ENCODE data around the gene ATP9A.
"Not testable (repeated sequence)": the region's sequence is repeated elsewhere in the genome, so short reads cannot be mapped to it uniquely, and the experiment has no call there.

The ATP9A gene

DNA sequence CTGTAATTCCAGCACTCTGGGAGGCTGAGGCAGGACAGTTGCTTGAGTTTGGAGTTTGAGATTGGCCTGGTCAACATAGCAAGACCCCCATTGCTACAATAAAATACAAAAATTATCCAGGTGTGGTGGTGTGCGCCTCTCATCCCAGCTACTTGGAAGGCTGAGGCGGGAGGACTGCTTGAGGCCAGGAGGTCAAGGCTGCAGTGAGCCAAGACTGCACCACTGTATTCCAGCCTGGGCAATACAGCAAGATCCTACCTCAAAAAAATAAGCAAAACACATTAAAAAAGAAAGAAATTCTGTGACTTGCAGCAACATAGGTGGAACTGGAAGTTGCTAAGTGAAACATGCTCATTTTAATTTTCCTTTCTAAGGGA is 119.6 kb downstream of the ATP9A start:
- no peak for DNase-seq

DNA sequence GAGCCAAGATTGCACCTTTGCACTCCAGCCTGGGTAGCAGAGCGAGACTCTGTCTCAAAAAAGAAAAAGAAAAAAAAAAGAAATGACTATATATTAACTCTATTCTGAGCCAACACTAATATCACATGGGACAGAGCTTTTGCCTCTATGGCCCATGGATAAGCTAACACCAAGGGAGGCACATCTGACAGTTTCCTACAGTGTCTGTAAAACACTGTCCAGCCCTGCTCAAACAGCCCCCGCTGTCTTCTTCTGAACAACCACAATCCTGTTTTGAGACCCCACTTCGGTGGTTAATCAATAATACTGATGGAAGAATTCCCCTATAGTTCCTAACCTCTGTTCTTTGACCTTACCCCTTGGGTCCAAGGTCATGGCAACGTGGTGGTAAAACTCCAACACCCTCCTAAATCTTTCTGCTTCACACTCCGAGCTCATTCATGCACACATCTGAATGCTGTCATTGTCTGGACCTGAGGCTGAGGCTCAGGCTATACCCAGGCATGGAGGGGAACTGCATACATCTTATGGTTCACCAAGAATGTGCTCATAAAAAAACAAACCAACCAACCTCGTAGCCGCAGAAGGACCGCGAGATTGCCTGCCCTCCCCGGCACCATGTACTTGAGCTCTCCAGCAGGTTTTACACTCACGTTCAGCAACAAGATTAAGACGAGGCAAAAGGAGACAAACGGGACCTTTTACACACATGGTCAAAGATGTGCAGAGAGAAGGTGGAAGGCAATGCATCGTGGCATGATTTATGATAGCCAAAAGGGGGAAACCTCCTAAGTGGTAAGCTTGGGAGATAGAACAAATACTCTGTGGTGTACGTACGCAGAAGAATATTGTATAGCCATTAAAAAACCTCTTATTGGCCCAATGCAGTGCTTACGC is 120.3 kb downstream of the ATP9A start:
- DNase-seq, result no peak

DNA sequence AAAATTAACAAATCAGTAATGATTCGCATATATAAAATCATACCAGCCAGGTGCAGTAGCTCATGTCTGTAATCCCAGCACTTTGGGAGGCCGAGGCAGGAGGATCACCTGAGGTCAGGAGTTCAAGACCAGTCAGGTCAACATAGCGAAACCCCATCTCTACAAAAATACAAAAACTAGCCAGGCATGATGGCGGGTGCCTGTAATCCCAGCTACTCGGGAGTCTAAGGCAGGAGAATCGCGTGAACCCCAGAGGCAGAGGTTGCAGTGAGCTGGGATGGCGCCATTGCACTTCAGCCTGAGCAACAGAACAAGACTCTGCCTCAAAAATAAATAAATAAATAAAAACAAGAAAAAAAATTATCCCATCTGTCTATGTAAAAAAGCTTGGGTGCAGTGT is 124.4 kb downstream of the ATP9A start:
- not testable (repeated sequence) for DNase-seq

DNA sequence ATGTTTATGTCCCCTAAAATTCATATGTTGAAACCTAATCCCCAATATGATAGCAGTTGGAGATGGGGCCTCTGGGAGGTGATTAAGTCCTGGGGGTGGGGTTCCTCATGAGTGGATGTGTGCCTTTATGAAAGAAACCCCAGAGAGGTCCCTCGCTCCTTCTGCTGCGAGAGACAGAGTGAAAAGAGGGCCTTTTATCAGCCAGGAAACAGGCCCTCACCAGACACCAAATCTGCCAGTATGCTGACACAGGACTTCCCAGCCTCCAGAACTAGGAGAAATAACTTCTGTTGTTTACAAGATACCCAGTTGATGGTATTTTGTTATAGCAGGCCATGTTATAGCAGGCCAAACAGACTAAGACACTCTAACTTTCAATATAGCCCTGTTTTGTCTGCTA is 124.8 kb downstream of the ATP9A start:
- no peak for DNase-seq

DNA sequence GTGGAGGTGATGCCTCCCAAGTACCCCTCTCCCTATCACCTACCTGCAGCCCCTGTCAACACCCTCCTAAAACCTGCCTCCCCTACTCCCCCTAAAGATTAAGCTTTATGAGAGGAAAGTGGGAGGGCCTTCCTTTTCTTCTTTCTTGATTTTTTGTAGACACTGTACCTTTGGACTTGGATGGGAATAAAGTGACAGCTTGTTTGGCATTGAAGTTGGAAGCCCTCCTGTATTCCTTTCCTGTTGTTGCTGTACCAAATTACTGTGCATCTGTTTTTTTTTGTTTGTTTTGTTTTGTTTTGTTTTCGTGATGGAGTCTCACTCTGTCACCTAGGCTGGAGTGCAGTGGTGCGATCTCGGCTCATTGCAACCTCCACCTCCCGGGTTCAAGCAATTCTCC is 126.3 kb downstream of the ATP9A start:
- DNase-seq, result no peak

DNA sequence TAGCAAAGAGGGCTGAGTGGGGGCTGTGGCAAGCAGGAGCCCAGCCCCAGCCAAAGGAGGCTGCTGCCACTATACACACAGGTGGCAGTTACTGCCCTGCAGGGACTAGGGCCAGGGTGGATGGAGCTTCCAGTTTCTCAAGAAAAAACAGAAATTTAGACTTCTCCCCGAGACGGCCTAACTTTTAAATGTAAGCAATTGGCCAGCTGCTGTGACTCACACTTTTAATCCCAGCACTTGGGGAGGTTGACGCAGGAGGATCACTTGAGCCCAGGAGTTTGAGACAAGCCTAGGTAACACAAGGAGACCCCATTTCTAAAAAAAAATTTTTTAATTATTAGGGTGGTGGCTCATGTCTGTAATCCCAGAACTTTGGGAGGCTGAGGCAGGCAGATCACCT is 127.4 kb downstream of the ATP9A start:
- DNase-seq, result no peak

DNA sequence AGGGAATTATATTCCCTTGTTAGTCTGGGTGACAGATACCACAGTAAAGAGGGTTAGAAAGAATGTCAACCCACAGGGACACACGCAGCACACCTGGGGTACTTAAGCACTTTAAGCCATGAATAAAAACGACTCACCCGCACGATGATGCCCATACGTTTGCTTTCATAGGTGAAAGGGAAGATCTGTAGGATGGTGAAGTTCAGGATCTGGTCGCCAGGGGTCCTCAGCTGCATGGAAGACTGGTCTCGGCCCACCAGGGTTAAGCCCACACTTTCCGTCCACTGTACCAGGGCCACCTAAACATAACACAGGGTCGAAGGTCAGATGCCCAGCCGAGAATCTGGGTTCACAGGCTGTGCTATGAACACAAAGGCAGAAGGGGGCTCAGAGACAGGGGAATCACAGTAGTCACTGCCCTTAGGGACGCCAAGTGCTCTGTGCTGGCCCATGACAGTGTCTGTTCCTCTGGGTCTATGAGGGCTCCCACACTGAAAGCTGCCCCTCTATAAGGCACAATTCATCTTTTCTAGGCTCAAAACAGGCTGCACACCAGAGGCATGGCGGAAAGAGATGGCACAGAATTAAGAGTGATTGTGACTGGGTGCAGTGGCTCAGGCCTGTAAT is 128.9 kb downstream of the ATP9A start:
- DNase-seq, result peak; percentile 64

DNA sequence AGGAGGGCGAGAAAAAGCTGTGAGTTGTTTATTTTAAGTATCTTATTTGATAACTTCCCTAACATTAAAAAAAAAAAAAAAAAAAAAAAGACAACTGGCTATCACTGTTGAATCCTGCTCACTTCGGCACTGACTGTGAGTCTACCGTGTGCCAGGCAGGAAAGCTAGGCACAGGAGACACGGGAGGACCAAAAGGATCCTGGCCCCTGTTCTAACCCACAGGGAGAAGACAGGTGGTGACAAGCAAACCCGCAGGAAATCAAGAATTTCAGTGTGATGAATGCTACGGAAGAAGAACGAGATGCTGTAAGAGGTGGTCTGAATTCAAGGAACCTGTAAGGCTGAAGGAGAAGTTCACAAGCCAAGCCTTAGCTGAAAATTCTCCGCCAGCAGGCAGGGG is 130.9 kb downstream of the ATP9A start:
- no peak for DNase-seq

DNA sequence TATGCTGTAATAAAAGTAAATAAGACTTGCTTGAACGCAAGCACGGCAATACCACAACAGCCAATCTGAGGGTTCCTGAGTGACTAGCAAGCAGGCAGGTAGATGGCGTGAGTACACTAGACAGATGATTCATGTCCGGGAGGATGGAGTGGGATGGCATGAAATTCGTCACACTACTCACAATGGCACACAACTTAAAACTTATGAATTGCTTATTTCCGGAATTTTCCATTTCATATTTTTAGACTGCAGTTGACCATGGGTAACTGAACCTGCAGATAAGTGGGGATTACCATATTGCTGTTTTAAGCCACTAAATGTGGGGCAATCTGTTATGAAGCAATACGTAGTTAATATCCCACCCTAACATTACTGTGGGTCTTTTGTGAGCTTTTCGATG is 132.1 kb downstream of the ATP9A start:
- DNase-seq, result no peak

DNA sequence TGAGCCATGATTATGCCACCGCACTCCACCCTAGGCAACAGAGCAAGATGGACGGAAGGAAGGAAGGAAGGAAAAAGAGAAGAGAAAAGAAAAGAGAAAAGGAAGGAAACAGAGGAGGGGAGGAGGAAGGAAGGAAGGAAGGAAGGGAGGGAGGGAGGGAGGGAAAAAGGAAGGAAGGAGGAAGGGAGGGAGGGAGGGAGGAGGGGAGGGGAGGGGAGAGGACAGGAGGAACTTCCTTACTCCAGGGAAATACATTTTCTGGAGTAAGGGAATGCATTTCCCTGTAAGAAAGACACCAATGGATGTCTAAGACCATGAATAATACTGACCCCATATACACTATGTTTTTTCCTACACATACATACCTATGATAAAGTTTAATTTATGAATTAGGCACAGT is 132.5 kb downstream of the ATP9A start:
- DNase-seq, result no peak

DNA sequence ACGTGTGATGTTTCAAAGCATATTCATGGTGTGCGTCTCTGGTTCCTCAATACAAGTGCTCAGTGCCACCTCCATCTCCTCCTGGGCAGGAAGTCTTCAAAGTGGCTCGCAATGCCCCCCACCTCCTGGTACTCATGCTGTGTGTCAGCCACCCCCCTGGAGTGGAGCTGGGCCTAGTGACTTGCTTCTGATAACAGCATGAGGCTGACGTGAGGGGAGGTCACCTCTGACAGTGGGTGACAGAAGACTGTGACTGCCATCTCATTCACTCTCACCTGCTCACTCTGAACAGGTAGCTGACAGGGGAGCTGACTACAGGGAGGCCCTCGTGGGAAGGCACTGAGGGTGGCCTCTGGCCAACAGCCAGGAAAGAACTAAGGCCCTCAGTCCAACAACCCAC is 133.3 kb downstream of the ATP9A start:
- DNase-seq, result no peak

DNA sequence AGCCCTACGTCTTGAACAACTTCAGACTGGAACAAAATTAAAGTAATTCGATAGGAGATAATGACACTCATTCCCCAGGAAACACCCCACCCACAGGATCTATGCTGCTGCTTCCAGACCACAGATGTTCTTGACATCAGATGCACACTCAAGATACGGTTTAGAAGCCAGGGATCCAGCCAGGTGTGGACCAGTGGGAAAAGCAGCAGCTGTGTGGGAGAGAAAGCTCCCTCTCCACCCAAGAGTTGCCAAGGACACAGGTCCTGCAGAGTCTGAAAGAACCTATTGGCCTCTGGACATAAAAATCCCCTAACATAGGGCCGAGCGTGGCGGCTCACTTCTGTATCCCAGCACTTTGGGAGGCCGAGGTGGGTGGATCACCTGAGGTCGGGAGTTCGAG is 133.9 kb downstream of the ATP9A start:
- DNase-seq, result no peak

DNA sequence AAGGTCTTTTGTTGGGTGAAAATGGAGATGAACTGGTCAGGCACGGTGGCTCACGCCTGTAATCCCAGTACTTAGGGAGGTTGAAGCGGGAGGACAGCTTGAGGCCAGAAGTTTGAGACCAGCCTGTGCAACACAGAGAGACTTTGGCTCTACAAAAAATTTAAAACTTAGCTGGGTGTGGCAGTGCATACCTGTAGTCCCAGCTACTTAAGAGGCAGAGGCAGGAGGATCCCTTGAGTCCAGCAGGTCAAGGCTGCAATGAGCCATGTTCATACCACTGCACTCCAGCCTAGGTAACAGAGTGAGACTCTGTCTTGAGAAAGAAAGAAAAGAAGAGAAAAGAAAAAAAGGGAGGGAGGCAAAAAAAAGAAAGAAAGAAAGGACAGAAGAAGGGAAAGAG is 134.8 kb downstream of the ATP9A start:
- no peak for DNase-seq

DNA sequence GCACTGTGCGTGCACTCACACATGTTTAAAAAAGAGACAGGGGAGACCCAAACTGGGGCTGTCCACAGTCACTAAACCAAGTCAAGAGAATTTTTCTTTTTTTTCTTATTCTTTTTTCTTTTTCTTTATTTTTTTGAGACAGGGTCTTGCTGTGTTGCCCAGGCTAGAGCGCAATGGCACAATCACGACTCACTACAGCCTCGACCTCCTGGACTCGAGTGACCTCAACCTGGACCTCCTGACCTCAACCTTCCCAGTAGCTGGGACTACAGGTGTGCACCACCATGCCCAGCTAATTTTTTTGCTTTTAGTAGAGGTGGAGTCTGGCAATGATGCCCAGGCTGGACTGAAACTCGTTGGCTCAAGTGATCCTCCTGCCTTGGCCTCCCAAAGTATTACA is 136.2 kb downstream of the ATP9A start:
- no peak for DNase-seq

DNA sequence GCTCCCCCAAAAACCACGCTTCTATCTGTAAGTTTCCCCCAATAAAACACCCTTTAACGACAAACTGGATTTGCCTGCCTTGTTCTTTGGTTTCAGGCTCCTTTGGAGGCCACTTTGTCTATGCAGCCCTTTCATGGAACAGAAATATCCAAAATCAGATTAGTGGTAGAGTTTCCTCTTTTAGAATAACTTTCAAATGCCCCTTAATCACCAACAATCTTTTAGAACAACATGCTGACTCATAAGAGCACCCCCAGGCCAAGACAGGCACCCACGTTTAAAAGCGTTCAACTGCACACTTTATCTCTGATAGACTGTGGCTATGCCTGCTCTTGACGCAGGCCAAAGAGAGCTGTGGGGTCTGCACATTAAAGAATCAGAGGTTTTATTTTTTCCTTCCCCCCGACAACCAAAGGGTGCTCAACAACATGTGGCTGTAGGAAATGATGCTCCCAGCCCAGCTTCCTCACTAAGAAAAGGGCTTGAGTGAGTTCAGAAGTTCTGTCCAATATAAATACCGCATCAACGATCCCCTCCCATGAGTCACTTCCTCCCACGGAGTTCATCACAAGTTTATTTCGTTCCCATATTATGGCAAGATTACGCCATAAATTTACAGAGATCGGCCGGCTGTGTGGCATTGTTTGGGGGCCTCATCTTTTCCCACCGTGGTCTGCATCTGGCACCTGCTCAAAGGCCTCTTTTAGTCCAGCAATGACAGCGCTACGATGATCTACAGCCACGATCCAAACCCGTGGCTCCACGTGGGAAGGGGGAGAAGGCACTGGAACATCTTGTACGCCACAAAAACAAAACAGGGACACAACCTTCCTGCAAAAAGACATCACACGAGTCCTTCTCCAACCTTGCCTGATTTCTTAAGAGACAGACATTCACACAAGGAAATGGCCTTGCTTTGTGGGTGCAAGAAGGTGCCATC is 136.9 kb downstream of the ATP9A start:
- no peak for DNase-seq

DNA sequence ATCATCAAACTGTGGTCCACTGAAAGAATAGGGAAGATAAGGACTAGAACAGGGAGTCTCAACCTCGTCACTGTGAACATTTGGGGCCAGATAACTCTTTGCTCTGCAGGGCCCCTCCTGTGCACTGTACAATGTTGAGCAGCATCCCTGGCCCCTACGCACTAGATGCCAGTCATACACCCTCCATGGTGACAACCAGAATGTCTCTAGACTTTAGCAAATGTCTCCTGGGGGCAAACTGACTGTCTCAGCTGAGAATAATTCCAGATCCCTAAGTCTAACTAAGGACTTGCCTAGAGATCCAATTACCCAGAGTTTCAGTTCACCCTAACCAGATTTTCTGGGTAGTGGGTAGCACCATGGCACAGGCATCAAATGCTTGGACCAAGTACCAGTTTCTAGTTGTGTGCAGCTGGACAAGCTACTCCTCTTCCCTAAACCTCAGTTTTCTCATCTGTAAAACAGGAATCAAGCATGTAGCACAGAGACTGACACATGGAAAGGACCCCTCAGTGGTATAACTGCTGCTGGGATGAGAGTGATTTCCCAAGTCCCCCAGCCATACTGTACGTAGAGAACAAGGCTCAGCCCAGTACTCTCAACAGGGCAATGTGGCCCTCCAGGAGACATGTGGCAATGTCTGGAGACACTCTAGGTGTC is 138.7 kb downstream of the ATP9A start:
- DNase-seq, result no peak

DNA sequence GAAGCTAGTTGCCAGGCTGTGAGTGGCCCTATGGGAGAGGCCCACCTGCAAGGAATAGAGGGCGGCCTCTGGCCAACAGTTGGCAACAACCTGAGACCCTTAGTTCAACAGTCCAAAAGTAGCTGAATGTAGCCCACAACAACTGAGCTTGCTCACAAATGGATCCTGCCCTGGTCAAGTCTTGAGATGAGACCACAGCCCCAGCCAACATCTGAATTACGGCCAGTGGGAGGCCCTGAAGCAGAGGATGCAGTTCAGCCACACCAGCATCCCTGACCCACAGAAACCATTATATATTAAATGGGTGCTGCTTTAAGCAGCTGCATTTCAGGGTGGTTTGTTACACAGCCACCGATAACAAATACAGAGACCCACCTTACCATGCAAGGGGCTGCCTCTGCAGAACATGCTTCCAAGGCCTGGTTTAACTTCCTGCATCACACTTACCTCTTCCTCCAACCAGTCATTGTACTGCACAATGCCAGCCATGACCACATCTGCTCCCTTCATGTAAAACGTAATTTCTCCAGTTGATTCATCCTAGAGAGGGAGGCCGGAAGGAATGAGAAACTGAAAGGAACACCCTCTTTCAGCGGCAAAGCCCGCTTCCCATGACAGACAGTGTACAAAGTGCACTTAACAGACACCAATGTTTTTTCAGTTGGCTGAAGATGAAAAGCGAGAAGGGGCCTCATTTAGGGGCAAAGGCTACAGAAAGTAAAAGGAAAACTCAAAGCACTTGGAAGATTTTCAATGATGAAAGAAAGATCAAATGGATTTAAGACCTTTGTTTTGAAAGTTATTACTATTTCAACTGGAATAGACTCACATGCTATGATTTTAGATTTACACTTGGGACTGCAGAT is 139.4 kb downstream of the ATP9A start:
- DNase-seq, result no peak

DNA sequence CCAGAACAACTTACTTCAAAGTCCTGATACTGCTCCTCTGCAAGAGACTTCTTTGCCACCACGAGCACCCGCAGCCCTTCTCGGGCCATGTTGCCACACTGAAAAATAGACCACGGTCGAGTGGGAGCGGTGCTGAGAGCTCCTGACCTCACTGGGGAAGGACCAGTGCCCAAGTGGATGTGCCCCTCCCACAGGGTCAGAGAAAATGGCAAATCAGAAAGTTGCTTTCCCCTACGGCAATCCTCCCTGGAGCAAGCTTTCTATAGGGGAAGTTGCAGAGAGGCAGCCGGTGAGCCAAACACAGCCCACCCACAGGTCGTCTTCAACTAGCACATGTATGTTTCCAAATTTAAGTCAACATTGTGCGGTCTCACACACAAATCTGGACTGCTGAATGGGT is 140.6 kb downstream of the ATP9A start:
- no peak for DNase-seq

DNA sequence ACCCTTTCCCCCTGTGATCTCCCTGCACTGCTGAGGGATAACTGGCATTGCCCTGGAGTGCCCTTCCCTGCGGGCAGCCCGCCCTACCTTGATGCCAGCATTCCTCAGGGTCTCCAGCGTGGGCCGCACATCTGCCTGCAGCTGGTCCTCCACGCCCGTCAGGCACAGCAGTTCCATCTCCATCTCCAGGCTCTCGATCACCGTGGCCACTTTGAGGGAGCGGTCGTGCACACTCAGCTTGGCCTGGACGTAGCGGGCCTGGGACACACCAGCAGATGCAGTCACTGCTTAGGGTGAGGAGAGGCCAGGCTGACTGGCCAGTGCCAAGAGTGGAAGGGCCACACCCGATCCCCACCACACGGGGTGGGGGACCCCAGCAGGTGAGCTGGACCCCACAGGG is 143.1 kb downstream of the ATP9A start:
- DNase-seq, result no peak

DNA sequence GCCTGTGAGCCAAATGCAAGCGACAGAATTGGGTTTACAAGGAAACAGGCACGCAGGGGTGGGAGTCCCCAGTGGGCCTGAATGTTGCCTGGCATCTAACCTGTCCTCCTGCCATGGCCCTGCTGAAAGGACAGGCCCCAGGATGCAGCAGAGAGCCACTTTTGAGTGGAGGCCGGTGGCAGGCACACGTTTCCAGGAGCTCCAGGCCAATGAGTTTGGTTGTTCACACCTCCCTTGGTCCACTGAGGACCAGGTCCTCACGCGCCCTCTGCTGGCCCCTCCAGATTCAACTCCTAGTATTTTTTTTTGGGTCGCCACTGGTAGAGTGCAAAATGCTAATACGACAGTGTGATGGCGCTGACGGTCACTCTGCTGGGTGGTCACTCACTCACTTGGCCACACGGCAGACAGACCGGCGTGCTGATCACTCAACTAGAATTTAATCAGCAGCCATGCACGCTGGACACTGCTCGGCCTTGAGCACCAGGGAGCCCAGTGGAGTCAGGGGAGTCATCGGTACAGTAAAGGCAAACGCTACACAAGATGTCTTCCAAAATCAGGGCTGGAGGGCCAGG is 143.9 kb downstream of the ATP9A start:
- peak; percentile 74 for DNase-seq

DNA sequence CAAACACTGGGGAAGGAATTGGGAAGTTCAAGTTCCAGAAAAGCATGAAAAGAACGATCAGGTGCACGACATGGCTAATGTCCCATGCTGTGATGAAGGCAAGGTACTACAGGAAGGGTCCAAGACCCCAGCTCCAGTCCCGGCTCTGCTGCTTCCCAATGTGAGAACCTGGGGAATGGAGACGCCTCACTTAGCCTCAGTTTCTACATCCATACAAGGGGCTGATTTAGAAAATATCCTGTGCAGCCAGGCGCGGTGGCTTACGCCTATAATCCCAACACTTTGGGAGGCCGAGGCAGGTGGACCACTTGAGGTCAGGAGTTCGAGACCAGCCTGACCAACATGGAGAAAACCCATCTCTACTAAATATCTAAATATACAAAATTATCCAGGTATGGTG is 144.9 kb downstream of the ATP9A start:
- DNase-seq, result no peak

Measured in stimulated activated CD4-positive, alpha-beta T cell treated with anti-CD3 and anti-CD28 coated beads, Interleukin-12 subunit alpha, Interleukin-12 subunit beta, amount 100 ng/mL, for 4 hours (primary cell).